K562 (cell line): ENCODE data around the gene DNAAF3. TPM values are rescaled to one million over a fixed set of nuclear protein-coding genes. Genes with fewer than 3 reads are reported as not detected.

Experiments used
- ARID1B ChIP-seq: fragments of 450-650 bp; IDR thresholded peaks from 2 replicates; pipeline ENCODE4 v1.6.1; 2016; ENCODE audit warnings: antibody characterized with exemption, mild to moderate bottlenecking, inconsistent platforms
- BRD4 ChIP-seq: fragments of 200-600 bp; sonication (generic); IDR thresholded peaks from 2 replicates; pipeline ENCODE4 v1.6.1; 2017; ENCODE audit warnings: inconsistent platforms
- DACH1 ChIP-seq: fragments of 450-650 bp; IDR thresholded peaks from 2 replicates; pipeline ENCODE4 v1.6.1; 2018; ENCODE audit not compliant: partially characterized antibody
- ETS2 ChIP-seq: IDR thresholded peaks from 2 replicates; pipeline ENCODE4 v1.6.1; 2016; ENCODE audit warnings: borderline replicate concordance, missing genetic modification characterization, mild to moderate bottlenecking, moderate library complexity, missing compliant biosample characterization; ENCODE audit not compliant: poor library complexity, severe bottlenecking
- GTF2F1 ChIP-seq: IDR thresholded peaks from 2 replicates; pipeline ENCODE4 v1.6.1; 2011; ENCODE audit warnings: low read depth, low read length, improper control_type of control experiment
- IFI16 ChIP-seq: fragments of 250-450 bp; sonication (Bioruptor Pico); IDR thresholded peaks from 2 replicates; pipeline ENCODE4 v2.1.2; 2022; ENCODE audit warnings: mild to moderate bottlenecking, inconsistent platforms
- KLF16 ChIP-seq: IDR thresholded peaks from 2 replicates; pipeline ENCODE4 v1.6.1; 2016; ENCODE audit warnings: antibody characterized with exemption
- TAL1 ChIP-seq: fragments of 450-650 bp; IDR thresholded peaks from 2 replicates; pipeline ENCODE4 v1.6.1; 2016; ENCODE audit warnings: mild to moderate bottlenecking
- TEAD1 ChIP-seq, 2 experiments: fragments of 450-650 bp in 1 of 2; sonication (generic) in 1 of 2; formaldehyde crosslinking; IDR thresholded peaks; 2 replicates each; pipeline versions ENCODE4 v1.4.0 to v1.8.0; 2020 to 2022; ENCODE audit warnings: mild to moderate bottlenecking in 2 of 2, missing genetic modification reagents in 1 of 2
- polyA plus RNA-seq, 8 experiments: library from polyadenylated mRNA; depleted of rRNA in 4 of 8; stranded (reverse) in 5 of 8; unstranded in 3 of 8; fragments of >200 nt; fragmentation: Nextera tagmentation in 2 of 8; fragmentation: Illumina TruSeq in 1 of 8; extraction: Ambion mirVana in 2 of 8; extraction: Trizol in 1 of 8; gene quantifications; 2 replicates each; pipeline versions ENCODE4 v1.2.1 to v1.2.3, GENCODE V29; 2011 to 2014; ENCODE audit warnings: inconsistent platforms in 1 of 8, missing spikeins in 1 of 8
- total RNA-seq, 7 experiments: library from RNA; depleted of rRNA in 6 of 7; stranded (reverse); fragments of >200 nt in 6 of 7; fragmentation: Illumina TruSeq in 2 of 7; extraction: Trizol in 2 of 7; gene quantifications; 2 replicates each; pipeline versions ENCODE4 v1.2.1 to v1.2.3, GENCODE V29; 2011 to 2021; ENCODE audit warnings: low replicate concordance in 1 of 7
- TF ChIP-seq, protein P1 (sequence below): sonication (generic); formaldehyde crosslinking; IDR thresholded peaks from 2 replicates; pipeline ENCODE4 v1.8.0; 2023; ENCODE audit warnings: mild to moderate bottlenecking, missing genetic modification reagents
- TF ChIP-seq, protein P2 (sequence below): fragments of 250-450 bp; sonication (Bioruptor Pico); IDR thresholded peaks from 2 replicates; pipeline ENCODE4 v1.4.0; 2020
- TF ChIP-seq, protein P3 (sequence below): fragments of 450-650 bp; formaldehyde crosslinking; IDR thresholded peaks from 2 replicates; pipeline ENCODE4 v1.4.0; 2020; ENCODE audit warnings: mild to moderate bottlenecking, moderate library complexity
- TF ChIP-seq, protein P4 (sequence below): sonication (generic); formaldehyde crosslinking; IDR thresholded peaks from 2 replicates; pipeline ENCODE4 v1.8.0; 2022; ENCODE audit warnings: missing genetic modification reagents, mild to moderate bottlenecking, borderline replicate concordance

DNAAF3 gene
- total and polyA plus RNA-seq, 9 of the 15 experiments (the other 6 are each of a cell fraction or from before 2014, with no cell fraction given) = 21.6 to 61.5 (median 43.0) TPM

DNA sequence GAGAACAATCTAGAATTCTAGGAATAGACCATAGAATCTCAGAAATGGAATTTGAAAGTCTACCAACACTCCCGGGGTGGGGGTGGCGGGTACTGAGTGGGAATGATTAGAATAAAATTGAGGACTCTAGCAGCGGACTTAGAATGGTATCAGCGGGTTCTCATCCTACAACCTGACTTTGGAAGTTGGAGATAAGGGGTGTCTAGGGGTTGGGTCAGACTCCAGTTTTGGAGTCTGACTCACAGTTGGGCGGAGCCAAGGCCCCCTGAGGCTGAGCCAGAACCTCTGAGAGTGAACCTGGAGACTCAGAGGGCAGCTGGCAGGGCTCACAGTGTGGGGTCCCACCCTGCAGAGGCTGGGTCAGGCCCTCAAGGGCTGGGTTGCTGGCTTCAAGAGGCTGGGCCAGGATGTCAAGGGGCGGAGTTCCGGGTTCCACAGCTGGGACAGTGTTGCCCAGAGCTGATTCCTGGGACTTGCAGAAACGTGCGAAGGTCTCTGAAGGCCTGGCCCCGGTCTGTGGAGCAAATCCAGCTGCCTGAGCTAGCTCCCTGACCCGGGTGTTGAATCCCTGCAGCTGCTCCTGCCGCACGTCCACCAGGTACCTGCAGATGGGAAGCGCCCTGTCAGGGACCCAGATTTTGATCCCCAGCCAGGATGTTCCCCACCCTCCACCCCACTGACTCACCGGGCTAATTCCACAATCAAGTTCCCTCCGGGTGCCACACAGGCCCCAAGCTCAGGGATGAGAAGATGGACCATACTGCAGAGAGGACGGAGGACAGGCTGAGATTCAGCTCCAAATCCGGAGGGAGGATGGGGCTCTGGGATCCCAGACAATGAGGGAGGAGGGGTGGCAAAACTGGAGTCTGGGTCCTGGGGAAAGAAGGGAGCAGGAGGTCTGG lies 7.3 kb downstream of the DNAAF3 start (continued):
- TF ChIP-seq ARID1B (peak; percentile 95), ETS2 (tag) (no peak), DACH1 (peak; percentile 69), TEAD1 (CRISPR knock-in tag; IDR thresholded peaks at IDR 0.05) (no peak), KLF16 (no peak), BRD4 (no peak), GTF2F1 (no peak), TAL1 (peak; percentile 82), IFI16 (no peak)
- TF ChIP-seq, protein P1, sequence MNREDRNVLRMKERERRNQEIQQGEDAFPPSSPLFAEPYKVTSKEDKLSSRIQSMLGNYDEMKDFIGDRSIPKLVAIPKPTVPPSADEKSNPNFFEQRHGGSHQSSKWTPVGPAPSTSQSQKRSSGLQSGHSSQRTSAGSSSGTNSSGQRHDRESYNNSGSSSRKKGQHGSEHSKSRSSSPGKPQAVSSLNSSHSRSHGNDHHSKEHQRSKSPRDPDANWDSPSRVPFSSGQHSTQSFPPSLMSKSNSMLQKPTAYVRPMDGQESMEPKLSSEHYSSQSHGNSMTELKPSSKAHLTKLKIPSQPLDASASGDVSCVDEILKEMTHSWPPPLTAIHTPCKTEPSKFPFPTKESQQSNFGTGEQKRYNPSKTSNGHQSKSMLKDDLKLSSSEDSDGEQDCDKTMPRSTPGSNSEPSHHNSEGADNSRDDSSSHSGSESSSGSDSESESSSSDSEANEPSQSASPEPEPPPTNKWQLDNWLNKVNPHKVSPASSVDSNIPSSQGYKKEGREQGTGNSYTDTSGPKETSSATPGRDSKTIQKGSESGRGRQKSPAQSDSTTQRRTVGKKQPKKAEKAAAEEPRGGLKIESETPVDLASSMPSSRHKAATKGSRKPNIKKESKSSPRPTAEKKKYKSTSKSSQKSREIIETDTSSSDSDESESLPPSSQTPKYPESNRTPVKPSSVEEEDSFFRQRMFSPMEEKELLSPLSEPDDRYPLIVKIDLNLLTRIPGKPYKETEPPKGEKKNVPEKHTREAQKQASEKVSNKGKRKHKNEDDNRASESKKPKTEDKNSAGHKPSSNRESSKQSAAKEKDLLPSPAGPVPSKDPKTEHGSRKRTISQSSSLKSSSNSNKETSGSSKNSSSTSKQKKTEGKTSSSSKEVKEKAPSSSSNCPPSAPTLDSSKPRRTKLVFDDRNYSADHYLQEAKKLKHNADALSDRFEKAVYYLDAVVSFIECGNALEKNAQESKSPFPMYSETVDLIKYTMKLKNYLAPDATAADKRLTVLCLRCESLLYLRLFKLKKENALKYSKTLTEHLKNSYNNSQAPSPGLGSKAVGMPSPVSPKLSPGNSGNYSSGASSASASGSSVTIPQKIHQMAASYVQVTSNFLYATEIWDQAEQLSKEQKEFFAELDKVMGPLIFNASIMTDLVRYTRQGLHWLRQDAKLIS (CRISPR knock-in tag) = no peak
- TF ChIP-seq, protein P2, sequence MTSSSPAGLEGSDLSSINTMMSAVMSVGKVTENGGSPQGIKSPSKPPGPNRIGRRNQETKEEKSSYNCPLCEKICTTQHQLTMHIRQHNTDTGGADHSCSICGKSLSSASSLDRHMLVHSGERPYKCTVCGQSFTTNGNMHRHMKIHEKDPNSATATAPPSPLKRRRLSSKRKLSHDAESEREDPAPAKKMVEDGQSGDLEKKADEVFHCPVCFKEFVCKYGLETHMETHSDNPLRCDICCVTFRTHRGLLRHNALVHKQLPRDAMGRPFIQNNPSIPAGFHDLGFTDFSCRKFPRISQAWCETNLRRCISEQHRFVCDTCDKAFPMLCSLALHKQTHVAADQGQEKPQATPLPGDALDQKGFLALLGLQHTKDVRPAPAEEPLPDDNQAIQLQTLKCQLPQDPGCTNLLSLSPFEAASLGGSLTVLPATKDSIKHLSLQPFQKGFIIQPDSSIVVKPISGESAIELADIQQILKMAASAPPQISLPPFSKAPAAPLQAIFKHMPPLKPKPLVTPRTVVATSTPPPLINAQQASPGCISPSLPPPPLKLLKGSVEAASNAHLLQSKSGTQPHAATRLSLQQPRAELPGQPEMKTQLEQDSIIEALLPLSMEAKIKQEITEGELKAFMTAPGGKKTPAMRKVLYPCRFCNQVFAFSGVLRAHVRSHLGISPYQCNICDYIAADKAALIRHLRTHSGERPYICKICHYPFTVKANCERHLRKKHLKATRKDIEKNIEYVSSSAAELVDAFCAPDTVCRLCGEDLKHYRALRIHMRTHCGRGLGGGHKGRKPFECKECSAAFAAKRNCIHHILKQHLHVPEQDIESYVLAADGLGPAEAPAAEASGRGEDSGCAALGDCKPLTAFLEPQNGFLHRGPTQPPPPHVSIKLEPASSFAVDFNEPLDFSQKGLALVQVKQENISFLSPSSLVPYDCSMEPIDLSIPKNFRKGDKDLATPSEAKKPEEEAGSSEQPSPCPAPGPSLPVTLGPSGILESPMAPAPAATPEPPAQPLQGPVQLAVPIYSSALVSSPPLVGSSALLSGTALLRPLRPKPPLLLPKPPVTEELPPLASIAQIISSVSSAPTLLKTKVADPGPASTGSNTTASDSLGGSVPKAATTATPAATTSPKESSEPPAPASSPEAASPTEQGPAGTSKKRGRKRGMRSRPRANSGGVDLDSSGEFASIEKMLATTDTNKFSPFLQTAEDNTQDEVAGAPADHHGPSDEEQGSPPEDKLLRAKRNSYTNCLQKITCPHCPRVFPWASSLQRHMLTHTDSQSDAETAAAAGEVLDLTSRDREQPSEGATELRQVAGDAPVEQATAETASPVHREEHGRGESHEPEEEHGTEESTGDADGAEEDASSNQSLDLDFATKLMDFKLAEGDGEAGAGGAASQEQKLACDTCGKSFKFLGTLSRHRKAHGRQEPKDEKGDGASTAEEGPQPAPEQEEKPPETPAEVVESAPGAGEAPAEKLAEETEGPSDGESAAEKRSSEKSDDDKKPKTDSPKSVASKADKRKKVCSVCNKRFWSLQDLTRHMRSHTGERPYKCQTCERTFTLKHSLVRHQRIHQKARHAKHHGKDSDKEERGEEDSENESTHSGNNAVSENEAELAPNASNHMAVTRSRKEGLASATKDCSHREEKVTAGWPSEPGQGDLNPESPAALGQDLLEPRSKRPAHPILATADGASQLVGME = no peak
- TF ChIP-seq, protein P3, sequence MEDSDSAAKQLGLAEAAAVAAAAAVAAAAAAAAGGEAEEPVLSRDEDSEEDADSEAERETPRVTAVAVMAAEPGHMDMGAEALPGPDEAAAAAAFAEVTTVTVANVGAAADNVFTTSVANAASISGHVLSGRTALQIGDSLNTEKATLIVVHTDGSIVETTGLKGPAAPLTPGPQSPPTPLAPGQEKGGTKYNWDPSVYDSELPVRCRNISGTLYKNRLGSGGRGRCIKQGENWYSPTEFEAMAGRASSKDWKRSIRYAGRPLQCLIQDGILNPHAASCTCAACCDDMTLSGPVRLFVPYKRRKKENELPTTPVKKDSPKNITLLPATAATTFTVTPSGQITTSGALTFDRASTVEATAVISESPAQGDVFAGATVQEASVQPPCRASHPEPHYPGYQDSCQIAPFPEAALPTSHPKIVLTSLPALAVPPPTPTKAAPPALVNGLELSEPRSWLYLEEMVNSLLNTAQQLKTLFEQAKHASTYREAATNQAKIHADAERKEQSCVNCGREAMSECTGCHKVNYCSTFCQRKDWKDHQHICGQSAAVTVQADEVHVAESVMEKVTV (CRISPR knock-in tag) = no peak
- TF ChIP-seq, protein P4, sequence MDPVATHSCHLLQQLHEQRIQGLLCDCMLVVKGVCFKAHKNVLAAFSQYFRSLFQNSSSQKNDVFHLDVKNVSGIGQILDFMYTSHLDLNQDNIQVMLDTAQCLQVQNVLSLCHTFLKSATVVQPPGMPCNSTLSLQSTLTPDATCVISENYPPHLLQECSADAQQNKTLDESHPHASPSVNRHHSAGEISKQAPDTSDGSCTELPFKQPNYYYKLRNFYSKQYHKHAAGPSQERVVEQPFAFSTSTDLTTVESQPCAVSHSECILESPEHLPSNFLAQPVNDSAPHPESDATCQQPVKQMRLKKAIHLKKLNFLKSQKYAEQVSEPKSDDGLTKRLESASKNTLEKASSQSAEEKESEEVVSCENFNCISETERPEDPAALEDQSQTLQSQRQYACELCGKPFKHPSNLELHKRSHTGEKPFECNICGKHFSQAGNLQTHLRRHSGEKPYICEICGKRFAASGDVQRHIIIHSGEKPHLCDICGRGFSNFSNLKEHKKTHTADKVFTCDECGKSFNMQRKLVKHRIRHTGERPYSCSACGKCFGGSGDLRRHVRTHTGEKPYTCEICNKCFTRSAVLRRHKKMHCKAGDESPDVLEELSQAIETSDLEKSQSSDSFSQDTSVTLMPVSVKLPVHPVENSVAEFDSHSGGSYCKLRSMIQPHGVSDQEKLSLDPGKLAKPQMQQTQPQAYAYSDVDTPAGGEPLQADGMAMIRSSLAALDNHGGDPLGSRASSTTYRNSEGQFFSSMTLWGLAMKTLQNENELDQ (CRISPR knock-in tag) = no peak
